Measurements from ENCODE around the gene ADAR.
A peak's percentile ranks its signal among the peaks of the same experiment; 100 is the strongest.

Gene ADAR

GRCh38 chr1:154575147-154575927 is 32.6 kb downstream of the ADAR start:
- Histone ChIP-seq H3K36me3 (ENCODE audit: control insufficient read depth in 2 of 2, insufficient read depth in 2 of 2, low read length in 2 of 2) (peaks cover 14 to 23% of the 10 kb centered on the region in 2 donors), H3K9ac (ENCODE audit: low read depth in 1 of 2, low read length in 2 of 2) (no peak overlapping the region), H3K4me1 (ENCODE audit: control insufficient read depth in 2 of 2, insufficient read depth in 2 of 2, low read length in 2 of 2) (no peaks in the 10 kb centered on the region), H3K9me3 (ENCODE audit: control insufficient read depth in 2 of 2, low read length in 2 of 2) (no peaks in the 10 kb centered on the region), H3K27ac (ENCODE audit: low read depth in 2 of 2, low read length in 2 of 2) (no peak overlapping the region), H3K27me3 (ENCODE audit: control insufficient read depth in 2 of 2, insufficient read depth in 2 of 2, low read length in 2 of 2) (peaks cover 2 to 3% of the 10 kb centered on the region in 2 donors), H3K4me3 (ENCODE audit: low read length in 2 of 2) (no peak overlapping the region)

DNA sequence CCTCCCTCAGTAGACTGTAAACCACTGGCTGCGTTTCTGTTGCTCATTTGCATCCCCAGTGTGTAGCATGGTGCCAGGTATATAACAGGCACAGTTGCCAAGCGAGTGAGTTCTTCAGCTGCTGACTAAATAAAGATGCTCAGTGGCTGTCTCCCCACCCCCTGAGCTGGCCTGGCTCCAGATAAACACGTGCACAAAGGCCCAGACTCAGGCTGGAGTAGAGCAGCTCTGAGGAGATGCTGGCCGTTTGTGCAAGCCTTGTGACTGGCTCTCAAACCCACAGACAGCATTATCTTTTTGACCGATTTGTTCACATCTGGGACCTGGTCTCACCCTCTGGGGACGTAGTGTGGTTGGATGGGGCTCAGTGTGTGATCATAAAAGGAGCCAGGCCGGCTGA is 33.3 kb downstream of the ADAR start:
- Histone ChIP-seq H3K9ac (ENCODE audit: low read depth in 1 of 2, low read length in 2 of 2) (no peak overlapping the region), H3K4me1 (ENCODE audit: control insufficient read depth in 2 of 2, insufficient read depth in 2 of 2, low read length in 2 of 2) (no peaks in the 10 kb centered on the region), H3K27me3 (ENCODE audit: control insufficient read depth in 2 of 2, insufficient read depth in 2 of 2, low read length in 2 of 2) (peaks cover 2 to 3% of the 10 kb centered on the region in 2 donors), H3K4me3 (ENCODE audit: low read length in 2 of 2) (no peak overlapping the region), H3K9me3 (ENCODE audit: control insufficient read depth in 2 of 2, low read length in 2 of 2) (no peaks in the 10 kb centered on the region), H3K27ac (ENCODE audit: low read depth in 2 of 2, low read length in 2 of 2) (no peak overlapping the region), H3K36me3 (ENCODE audit: control insufficient read depth in 2 of 2, insufficient read depth in 2 of 2, low read length in 2 of 2) (peaks cover 9 to 19% of the 10 kb centered on the region in 2 donors)

- Histone ChIP-seq H3K27me3 (ENCODE audit: control insufficient read depth in 2 of 2, insufficient read depth in 2 of 2, low read length in 2 of 2) (peaks cover 3 to 8% of the 10 kb centered on the region in 2 donors), H3K36me3 (ENCODE audit: control insufficient read depth in 2 of 2, insufficient read depth in 2 of 2, low read length in 2 of 2) (peaks cover 0 to 4% of the 10 kb centered on the region in 2 donors), H3K4me1 (ENCODE audit: control insufficient read depth in 2 of 2, insufficient read depth in 2 of 2, low read length in 2 of 2) (peaks cover 0 to under 1% of the 10 kb centered on the region in 2 donors), H3K4me3 (ENCODE audit: low read length in 2 of 2) (no peak overlapping the region), H3K9ac (ENCODE audit: low read depth in 1 of 2, low read length in 2 of 2) (no peak overlapping the region), H3K9me3 (ENCODE audit: control insufficient read depth in 2 of 2, low read length in 2 of 2) (no peaks in the 10 kb centered on the region), H3K27ac (ENCODE audit: low read depth in 2 of 2, low read length in 2 of 2) (no peak overlapping the region)
Observed at GRCh38 chr1:154573168-154573510, 34.8 kb downstream of the ADAR start.

- no peak overlapping the region for H3K27ac ChIP-seq (ENCODE audit: low read depth in 2 of 2, low read length in 2 of 2)
- peaks cover 3 to 8% of the 10 kb centered on the region in 2 donors for H3K27me3 ChIP-seq (ENCODE audit: control insufficient read depth in 2 of 2, insufficient read depth in 2 of 2, low read length in 2 of 2)
- H3K4me1 ChIP-seq (ENCODE audit: control insufficient read depth in 2 of 2, insufficient read depth in 2 of 2, low read length in 2 of 2): peaks cover 2 to 3% of the 10 kb centered on the region in 2 donors
- H3K9me3 ChIP-seq (ENCODE audit: control insufficient read depth in 2 of 2, low read length in 2 of 2): no peaks in the 10 kb centered on the region
- no peaks in the 10 kb centered on the region for H3K36me3 ChIP-seq (ENCODE audit: control insufficient read depth in 2 of 2, insufficient read depth in 2 of 2, low read length in 2 of 2)
- no peak overlapping the region for H3K9ac ChIP-seq (ENCODE audit: low read depth in 1 of 2, low read length in 2 of 2)
- no peak overlapping the region for H3K4me3 ChIP-seq (ENCODE audit: low read length in 2 of 2)
Observed at GRCh38 chr1:154572468-154573167, 35.4 kb downstream of the ADAR start.

GRCh38 chr1:154571964-154572288 is 36.1 kb downstream of the ADAR start:
- Histone ChIP-seq H3K27ac (ENCODE audit: low read depth in 2 of 2, low read length in 2 of 2) (no peak overlapping the region), H3K9me3 (ENCODE audit: control insufficient read depth in 2 of 2, low read length in 2 of 2) (no peaks in the 10 kb centered on the region), H3K27me3 (ENCODE audit: control insufficient read depth in 2 of 2, insufficient read depth in 2 of 2, low read length in 2 of 2) (peaks cover 9 to 11% of the 10 kb centered on the region in 2 donors), H3K4me3 (ENCODE audit: low read length in 2 of 2) (no peak overlapping the region), H3K4me1 (ENCODE audit: control insufficient read depth in 2 of 2, insufficient read depth in 2 of 2, low read length in 2 of 2) (peaks cover 2 to 5% of the 10 kb centered on the region in 2 donors), H3K9ac (ENCODE audit: low read depth in 1 of 2, low read length in 2 of 2) (no peak overlapping the region), H3K36me3 (ENCODE audit: control insufficient read depth in 2 of 2, insufficient read depth in 2 of 2, low read length in 2 of 2) (no peaks in the 10 kb centered on the region)

DNA sequence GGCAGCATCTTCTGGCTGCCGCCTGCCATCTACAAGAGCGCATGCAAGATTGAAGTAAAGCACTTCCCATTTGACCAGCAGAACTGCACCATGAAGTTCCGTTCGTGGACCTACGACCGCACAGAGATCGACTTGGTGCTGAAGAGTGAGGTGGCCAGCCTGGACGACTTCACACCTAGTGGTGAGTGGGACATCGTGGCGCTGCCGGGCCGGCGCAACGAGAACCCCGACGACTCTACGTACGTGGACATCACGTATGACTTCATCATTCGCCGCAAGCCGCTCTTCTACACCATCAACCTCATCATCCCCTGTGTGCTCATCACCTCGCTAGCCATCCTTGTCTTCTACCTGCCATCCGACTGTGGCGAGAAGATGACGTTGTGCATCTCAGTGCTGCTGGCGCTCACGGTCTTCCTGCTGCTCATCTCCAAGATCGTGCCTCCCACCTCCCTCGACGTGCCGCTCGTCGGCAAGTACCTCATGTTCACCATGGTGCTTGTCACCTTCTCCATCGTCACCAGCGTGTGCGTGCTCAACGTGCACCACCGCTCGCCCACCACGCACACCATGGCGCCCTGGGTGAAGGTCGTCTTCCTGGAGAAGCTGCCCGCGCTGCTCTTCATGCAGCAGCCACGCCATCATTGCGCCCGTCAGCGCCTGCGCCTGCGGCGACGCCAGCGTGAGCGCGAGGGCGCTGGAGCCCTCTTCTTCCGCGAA is 36.6 kb downstream of the ADAR start:
- H3K4me1 ChIP-seq (ENCODE audit: control insufficient read depth in 2 of 2, insufficient read depth in 2 of 2, low read length in 2 of 2): peaks cover 2 to 5% of the 10 kb centered on the region in 2 donors
- H3K27ac ChIP-seq (ENCODE audit: low read depth in 2 of 2, low read length in 2 of 2): no peak overlapping the region
- H3K9me3 ChIP-seq (ENCODE audit: control insufficient read depth in 2 of 2, low read length in 2 of 2): no peaks in the 10 kb centered on the region
- no peak overlapping the region for H3K4me3 ChIP-seq (ENCODE audit: low read length in 2 of 2)
- H3K36me3 ChIP-seq (ENCODE audit: control insufficient read depth in 2 of 2, insufficient read depth in 2 of 2, low read length in 2 of 2): no peaks in the 10 kb centered on the region
- H3K27me3 ChIP-seq (ENCODE audit: control insufficient read depth in 2 of 2, insufficient read depth in 2 of 2, low read length in 2 of 2): peaks cover 9 to 15% of the 10 kb centered on the region in 2 donors
- no peak overlapping the region for H3K9ac ChIP-seq (ENCODE audit: low read depth in 1 of 2, low read length in 2 of 2)

GRCh38 chr1:154568157-154568815 is 39.7 kb downstream of the ADAR start:
- no peak overlapping the region for H3K27ac ChIP-seq (ENCODE audit: low read depth in 2 of 2, low read length in 2 of 2)
- peak overlapping the region in 1 of 2 donors; percentile 26 for H3K4me3 ChIP-seq (ENCODE audit: low read length in 2 of 2)

DNA sequence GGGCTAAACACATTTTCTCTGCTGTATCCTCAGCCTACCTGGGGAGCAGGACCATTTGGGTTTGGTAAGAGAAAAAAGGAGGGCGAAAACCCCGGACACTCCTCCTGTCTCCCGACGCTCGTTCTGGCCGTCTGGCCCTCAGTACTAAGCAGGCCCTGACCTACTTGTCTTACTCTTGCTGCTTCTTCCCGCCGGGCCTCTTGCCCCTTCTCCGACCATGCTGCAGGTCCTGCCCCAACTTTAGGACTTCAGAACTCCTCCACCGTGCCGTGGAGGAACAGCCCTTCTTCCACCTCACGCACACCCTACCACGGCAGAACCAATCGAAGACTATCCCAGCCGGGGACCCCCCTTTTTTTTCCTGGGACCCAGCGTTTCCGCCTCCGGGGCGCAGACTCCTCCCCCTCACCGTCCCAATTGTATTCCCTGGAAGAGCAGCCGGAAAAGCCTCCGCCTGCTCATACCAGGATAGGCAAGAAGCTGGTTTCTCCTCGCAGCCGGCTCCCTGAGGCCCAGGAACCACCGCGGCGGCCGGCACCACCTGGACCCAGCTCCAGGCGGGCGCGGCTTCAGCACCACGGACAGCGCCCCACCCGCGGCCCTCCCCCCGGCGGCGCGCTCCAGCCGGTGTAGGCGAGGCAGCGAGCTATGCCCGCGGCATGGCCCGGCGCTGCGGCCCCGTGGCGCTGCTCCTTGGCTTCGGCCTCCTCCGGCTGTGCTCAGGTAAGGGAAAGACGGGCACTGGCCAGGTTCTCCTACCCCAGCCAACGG is 40.4 kb downstream of the ADAR start, which contains the start of gene CHRNB2:
TSS of gene CHRNB2 (plus strand) at position 393 of the 771 bp plus-strand sequence. CDS start at position 660, 267 bp downstream.
- no peaks in the 10 kb centered on the region for H3K36me3 ChIP-seq (ENCODE audit: control insufficient read depth in 2 of 2, insufficient read depth in 2 of 2, low read length in 2 of 2)
- H3K4me1 ChIP-seq (ENCODE audit: control insufficient read depth in 2 of 2, insufficient read depth in 2 of 2, low read length in 2 of 2): peaks cover 2 to 5% of the 10 kb centered on the region in 2 donors
- H3K9me3 ChIP-seq (ENCODE audit: control insufficient read depth in 2 of 2, low read length in 2 of 2): no peaks in the 10 kb centered on the region
- peaks cover 7 to 12% of the 10 kb centered on the region in 2 donors for H3K27me3 ChIP-seq (ENCODE audit: control insufficient read depth in 2 of 2, insufficient read depth in 2 of 2, low read length in 2 of 2)
- H3K27ac ChIP-seq (ENCODE audit: low read depth in 2 of 2, low read length in 2 of 2): no peak within 1 kb of the TSS
- peak within 1 kb of the TSS in 1 of 2 donors; percentile 26 for H3K4me3 ChIP-seq (ENCODE audit: low read length in 2 of 2)
- no peak within 1 kb of the TSS for H3K9ac ChIP-seq (ENCODE audit: low read depth in 1 of 2, low read length in 2 of 2)

More at GRCh38 chr1:154568157-154568815, 39.7 kb downstream of the ADAR start:
- Histone ChIP-seq H3K9me3 (ENCODE audit: control insufficient read depth in 2 of 2, low read length in 2 of 2) (no peaks in the 10 kb centered on the region), H3K9ac (ENCODE audit: low read depth in 1 of 2, low read length in 2 of 2) (no peak overlapping the region), H3K27me3 (ENCODE audit: control insufficient read depth in 2 of 2, insufficient read depth in 2 of 2, low read length in 2 of 2) (peaks cover 9 to 15% of the 10 kb centered on the region in 2 donors), H3K36me3 (ENCODE audit: control insufficient read depth in 2 of 2, insufficient read depth in 2 of 2, low read length in 2 of 2) (no peaks in the 10 kb centered on the region), H3K4me1 (ENCODE audit: control insufficient read depth in 2 of 2, insufficient read depth in 2 of 2, low read length in 2 of 2) (peaks cover 2 to 5% of the 10 kb centered on the region in 2 donors)

DNA sequence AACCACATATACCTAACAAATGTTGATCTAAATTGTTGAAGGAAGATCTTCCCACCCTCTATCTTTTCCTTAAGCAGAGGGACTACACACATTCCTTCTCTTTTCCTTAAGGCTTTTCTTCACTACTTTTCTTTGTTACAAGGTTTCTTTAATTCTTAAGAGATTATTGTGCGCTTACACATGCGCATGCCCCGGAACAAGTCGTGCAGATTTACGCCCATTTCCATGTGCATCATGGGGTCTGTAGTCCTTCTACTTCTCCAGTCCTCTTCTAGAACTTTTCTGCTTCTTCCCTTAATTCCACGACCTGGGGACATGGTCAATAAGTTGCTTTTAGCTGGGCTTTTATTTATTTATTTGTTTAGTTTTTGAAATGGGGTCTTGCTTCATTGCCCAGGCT is 42.1 kb downstream of the ADAR start:
- Histone ChIP-seq H3K27ac (ENCODE audit: low read depth in 2 of 2, low read length in 2 of 2) (no peak overlapping the region), H3K9me3 (ENCODE audit: control insufficient read depth in 2 of 2, low read length in 2 of 2) (no peaks in the 10 kb centered on the region), H3K4me3 (ENCODE audit: low read length in 2 of 2) (no peak overlapping the region), H3K4me1 (ENCODE audit: control insufficient read depth in 2 of 2, insufficient read depth in 2 of 2, low read length in 2 of 2) (peaks cover 2 to 5% of the 10 kb centered on the region in 2 donors), H3K27me3 (ENCODE audit: control insufficient read depth in 2 of 2, insufficient read depth in 2 of 2, low read length in 2 of 2) (peaks cover 7 to 12% of the 10 kb centered on the region in 2 donors), H3K36me3 (ENCODE audit: control insufficient read depth in 2 of 2, insufficient read depth in 2 of 2, low read length in 2 of 2) (no peaks in the 10 kb centered on the region), H3K9ac (ENCODE audit: low read depth in 1 of 2, low read length in 2 of 2) (no peak overlapping the region)
